ENCODE measurements around the gene KYNU.
"Not testable (repeated sequence)": the region's sequence is repeated elsewhere in the genome, so short reads cannot be mapped to it uniquely, and the experiment has no call there.

KYNU gene

GRCh38 chr2:143089520-143089919 lies 212.1 kb downstream of the KYNU start:
- H3K4me1 ChIP-seq (ENCODE audit: control extremely low read depth in 1 of 4, control insufficient read depth in 4 of 4, insufficient read depth in 4 of 4, low read length in 3 of 4); H3K27me3 ChIP-seq (replicated peaks in 2 of 5; ENCODE audit: control insufficient read depth in 4 of 5, insufficient read depth in 5 of 5, low read length in 4 of 5); H3K4me3 ChIP-seq (ENCODE audit: control insufficient read depth in 1 of 7, extremely low read depth in 1 of 7, insufficient read depth in 4 of 7, low read depth in 2 of 7, low read length in 6 of 7); H3K27ac ChIP-seq (ENCODE audit: insufficient read depth in 1 of 2, low read depth in 1 of 2, low read length in 2 of 2, poor library complexity in 1 of 2, severe bottlenecking in 2 of 2); H3K36me3 ChIP-seq (ENCODE audit: control insufficient read depth in 4 of 4, insufficient read depth in 4 of 4, low read length in 3 of 4); H3K9me3 ChIP-seq (ENCODE audit: control extremely low read depth in 1 of 5, control insufficient read depth in 4 of 5, insufficient read depth in 2 of 5, low read depth in 1 of 5, low read length in 4 of 5); POLR2A ChIA-PET; DNase-seq: not testable (repeated sequence)
- WGBS (ENCODE audit: insufficient coverage): 100% methylated on average over 1 of the region's 12 CpGs
- CTCF ChIA-PET: interaction anchor here (0.6 to 2.6 kb wide), 3 partner anchors 10 to 73 kb away, joined by 3 to 7 read pairs (median 5); no protein-coding TSS in a partner anchor
